Measurements from ENCODE around the gene RBBP8NL. TPM values are rescaled to one million over a fixed set of nuclear protein-coding genes. Genes with fewer than 3 reads are reported as not detected.

Gene RBBP8NL
- polyA plus RNA-seq, 1 donor (not counting 4 experiments of a cell fraction or from before 2014, with no cell fraction given) = 0.13 TPM

GRCh38 chr20:62472941-62473585 is 45.7 kb upstream of the RBBP8NL start:
- Histone ChIP-seq H3K9me3 (ENCODE audit: control insufficient read depth, low read depth, low read length) (no peaks in the 10 kb centered on the region), H3K27me3 (ENCODE audit: control insufficient read depth, extremely low read depth, insufficient read depth, low read length) (peaks cover 85% of the 10 kb centered on the region), H4K20me1 (ENCODE audit: control insufficient read depth, extremely low read depth, insufficient read depth, low read length) (peaks cover 2% of the 10 kb centered on the region), H3K4me1 (ENCODE audit: control insufficient read depth, extremely low read depth, insufficient read depth, low read length) (no peaks in the 10 kb centered on the region), H3K79me2 (ENCODE audit: control insufficient read depth, insufficient read depth, low read length) (no peaks in the 10 kb centered on the region), H3K9ac (ENCODE audit: control insufficient read depth, extremely low read depth, insufficient read depth, low read length) (no peak overlapping the region), H3K27ac (ENCODE audit: control insufficient read depth, insufficient read depth, low read length) (no peak overlapping the region), H3K4me3 (ENCODE audit: control insufficient read depth in 2 of 3, extremely low read depth in 1 of 3, insufficient read depth in 2 of 3, low read depth in 1 of 3, low read length in 3 of 3) (no peak overlapping the region), H3K9me1 (ENCODE audit: control insufficient read depth, extremely low read depth, insufficient read depth, low read length) (no peaks in the 10 kb centered on the region), H3K36me3 (ENCODE audit: control insufficient read depth in 2 of 2, extremely low read depth in 1 of 2, insufficient read depth in 2 of 2, low read length in 2 of 2) (no peaks in the 10 kb centered on the region), H2AFZ (ENCODE audit: control insufficient read depth, low read length) (no peak overlapping the region), H3K4me2 (ENCODE audit: control insufficient read depth, extremely low read depth, insufficient read depth, low read depth, low read length) (no peak overlapping the region)
- DNase-seq (ENCODE audit: low read depth, low spot score) (no peak), FAIRE-seq (no peak)
- TF ChIP-seq EZH2 (IDR thresholded peaks at IDR 0.05; ENCODE audit: low read length) (no peak), CTCF (optimal IDR thresholded peaks at IDR 0.05 in 1 of 3, IDR thresholded peaks at IDR 0.05 in 1 of 3, conservative IDR thresholded peaks at IDR 0.05 in 1 of 3; ENCODE audit: extremely low read depth in 1 of 3, insufficient read depth in 2 of 3, low read length in 3 of 3) (no peak)
- dilution Hi-C loops (cut with MboI; ENCODE audit: extremely low pct_ligation_motif_present, low sequenced_read_pairs) = no loop called here

- H3K36me3 ChIP-seq (ENCODE audit: control insufficient read depth in 2 of 2, extremely low read depth in 1 of 2, insufficient read depth in 2 of 2, low read length in 2 of 2) = no peaks in the 10 kb centered on the region
- H3K27me3 ChIP-seq (ENCODE audit: control insufficient read depth, extremely low read depth, insufficient read depth, low read length) = peaks cover 78% of the 10 kb centered on the region
- TF ChIP-seq CTCF (optimal IDR thresholded peaks at IDR 0.05 in 1 of 3, IDR thresholded peaks at IDR 0.05 in 1 of 3, conservative IDR thresholded peaks at IDR 0.05 in 1 of 3; ENCODE audit: extremely low read depth in 1 of 3, insufficient read depth in 2 of 3, low read length in 3 of 3) = no peak
- TF ChIP-seq EZH2 (IDR thresholded peaks at IDR 0.05; ENCODE audit: low read length) = no peak
- FAIRE-seq (no peak), DNase-seq (ENCODE audit: low read depth, low spot score) (no peak)
- no peak overlapping the region for H3K27ac ChIP-seq (ENCODE audit: control insufficient read depth, insufficient read depth, low read length)
- peaks cover 2% of the 10 kb centered on the region for H4K20me1 ChIP-seq (ENCODE audit: control insufficient read depth, extremely low read depth, insufficient read depth, low read length)
- H3K9me3 ChIP-seq (ENCODE audit: control insufficient read depth, low read depth, low read length) = no peaks in the 10 kb centered on the region
- H3K4me3 ChIP-seq (ENCODE audit: control insufficient read depth in 2 of 3, extremely low read depth in 1 of 3, insufficient read depth in 2 of 3, low read depth in 1 of 3, low read length in 3 of 3) = no peak overlapping the region
- no peaks in the 10 kb centered on the region for H3K79me2 ChIP-seq (ENCODE audit: control insufficient read depth, insufficient read depth, low read length)
- H3K9ac ChIP-seq (ENCODE audit: control insufficient read depth, extremely low read depth, insufficient read depth, low read length) = no peak overlapping the region
- no peak overlapping the region for H2AFZ ChIP-seq (ENCODE audit: control insufficient read depth, low read length)
- no peaks in the 10 kb centered on the region for H3K4me1 ChIP-seq (ENCODE audit: control insufficient read depth, extremely low read depth, insufficient read depth, low read length)
- no peaks in the 10 kb centered on the region for H3K9me1 ChIP-seq (ENCODE audit: control insufficient read depth, extremely low read depth, insufficient read depth, low read length)
- H3K4me2 ChIP-seq (ENCODE audit: control insufficient read depth, extremely low read depth, insufficient read depth, low read depth, low read length) = no peak overlapping the region
- dilution Hi-C loops (cut with MboI; ENCODE audit: extremely low pct_ligation_motif_present, low sequenced_read_pairs) = no loop called here
These were observed 45.0 kb upstream of the RBBP8NL start for GRCh38 chr20:62472138-62472940.
